Measurements from ENCODE around the gene CUL2.

DNA sequence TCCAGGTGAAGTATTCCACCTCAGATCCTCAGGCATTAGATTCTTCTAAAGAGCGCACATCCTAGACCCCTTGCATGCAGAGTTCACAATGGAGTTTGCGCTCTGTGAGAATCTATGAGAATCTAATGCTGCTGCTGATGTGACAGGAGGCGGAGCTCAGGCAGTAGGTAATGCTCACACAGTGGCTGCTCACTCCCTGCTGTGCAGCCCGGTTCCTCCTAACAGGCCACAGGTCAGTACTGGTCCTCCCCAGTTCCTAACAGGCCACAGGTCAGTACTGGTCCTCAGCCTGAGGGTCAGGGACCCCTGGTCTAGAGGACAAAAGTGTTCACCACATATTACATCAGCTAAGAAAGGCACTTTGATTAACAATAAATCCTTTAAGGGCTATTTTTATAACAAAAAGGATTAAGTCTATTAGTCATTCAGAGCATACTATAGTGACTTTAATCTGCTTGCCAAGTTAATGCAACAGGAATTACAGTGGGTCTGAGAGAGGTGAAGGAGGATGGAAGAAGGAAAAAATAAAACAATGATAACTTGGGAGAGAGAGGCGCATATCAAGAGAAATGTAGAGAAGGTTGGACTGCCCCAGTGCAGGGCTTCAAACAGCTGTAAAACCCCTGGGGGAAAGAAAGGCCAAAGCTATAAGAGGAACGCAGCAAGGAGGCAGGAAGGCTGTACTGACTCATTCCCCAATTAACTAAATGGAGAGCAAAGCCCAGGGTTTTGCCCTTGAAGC is 49.2 kb downstream of the CUL2 start:
- TF ChIP-seq EP300 (IDR thresholded peaks at IDR 0.05), result no peak
- TF ChIP-seq, protein P1, sequence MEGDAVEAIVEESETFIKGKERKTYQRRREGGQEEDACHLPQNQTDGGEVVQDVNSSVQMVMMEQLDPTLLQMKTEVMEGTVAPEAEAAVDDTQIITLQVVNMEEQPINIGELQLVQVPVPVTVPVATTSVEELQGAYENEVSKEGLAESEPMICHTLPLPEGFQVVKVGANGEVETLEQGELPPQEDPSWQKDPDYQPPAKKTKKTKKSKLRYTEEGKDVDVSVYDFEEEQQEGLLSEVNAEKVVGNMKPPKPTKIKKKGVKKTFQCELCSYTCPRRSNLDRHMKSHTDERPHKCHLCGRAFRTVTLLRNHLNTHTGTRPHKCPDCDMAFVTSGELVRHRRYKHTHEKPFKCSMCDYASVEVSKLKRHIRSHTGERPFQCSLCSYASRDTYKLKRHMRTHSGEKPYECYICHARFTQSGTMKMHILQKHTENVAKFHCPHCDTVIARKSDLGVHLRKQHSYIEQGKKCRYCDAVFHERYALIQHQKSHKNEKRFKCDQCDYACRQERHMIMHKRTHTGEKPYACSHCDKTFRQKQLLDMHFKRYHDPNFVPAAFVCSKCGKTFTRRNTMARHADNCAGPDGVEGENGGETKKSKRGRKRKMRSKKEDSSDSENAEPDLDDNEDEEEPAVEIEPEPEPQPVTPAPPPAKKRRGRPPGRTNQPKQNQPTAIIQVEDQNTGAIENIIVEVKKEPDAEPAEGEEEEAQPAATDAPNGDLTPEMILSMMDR (IDR thresholded peaks at IDR 0.05), result no peak
